ENCODE results near the gene CDA.

GRCh38 chr1:20632386-20632785 lies 43.5 kb downstream of the CDA start:
- no peak for TF ChIP-seq TARDBP (IDR thresholded peaks at IDR 0.05)
- no peak for TF ChIP-seq BHLHE40 (IDR thresholded peaks at IDR 0.05; ENCODE audit: borderline replicate concordance)
- TF ChIP-seq FOXM1 (IDR thresholded peaks at IDR 0.05; ENCODE audit: borderline replicate concordance) = no peak
- no peak for TF ChIP-seq FOXA1 (IDR thresholded peaks at IDR 0.05)
- TF ChIP-seq CTBP1 (IDR thresholded peaks at IDR 0.05; ENCODE audit: borderline replicate concordance) = no peak
- no peak for TF ChIP-seq ZNF384 (IDR thresholded peaks at IDR 0.05)

All from HEK293T (cell line).